Coronary artery (tissue), 2 donors: ENCODE data around the gene RETREG2.

Experiments
- DNase-seq: peaks from one replicate; pipeline ENCODE4 v3.0.0-alpha.2; 2017; ENCODE audit warnings: low spot score
- H3K27ac ChIP-seq, 2 donors: fragments of 200-600 bp; sonication (generic); one replicate each; pipeline ENCODE4 v1.5.1; 2016 to 2019
- H3K4me3 ChIP-seq: fragments of 200-600 bp; sonication (generic); 2 replicates; pipeline ENCODE4 v1.5.1; 2016; ENCODE audit warnings: mild to moderate bottlenecking, moderate library complexity
- CTCF ChIP-seq: fragments of 200-600 bp; sonication (generic); IDR thresholded peaks from one replicate; pipeline ENCODE4 v1.5.1; 2019; ENCODE audit warnings: antibody characterized with exemption

Gene RETREG2

GRCh38 chr2:219179601-219180465 lies 1.8 kb downstream of the RETREG2 start:
- peak overlapping the region; percentile 95 for H3K4me3 ChIP-seq
- TF ChIP-seq CTCF: no peak

GRCh38 chr2:219180961-219181360 lies 2.9 kb downstream of the RETREG2 start:
- Histone ChIP-seq H3K27ac (no peak overlapping the region), H3K4me3 (no peak overlapping the region)
- DNase-seq: no peak
- no peak for TF ChIP-seq CTCF

More at GRCh38 chr2:219179601-219180465, 1.8 kb downstream of the RETREG2 start:
- H3K27ac ChIP-seq: no peak overlapping the region
- DNase-seq: no peak

- Histone ChIP-seq H3K27ac (no peak overlapping the region), H3K4me3 (no peak overlapping the region)
- TF ChIP-seq CTCF: no peak
- DNase-seq: no peak
Observed at GRCh38 chr2:219181531-219181930, 3.5 kb downstream of the RETREG2 start.

- no peak overlapping the region for H3K27ac ChIP-seq
- no peak overlapping the region for H3K4me3 ChIP-seq
- no peak for DNase-seq
- TF ChIP-seq CTCF: no peak
Observed at GRCh38 chr2:219182331-219183150, 4.5 kb downstream of the RETREG2 start.

GRCh38 chr2:219183151-219183772 lies 5.2 kb downstream of the RETREG2 start:
- TF ChIP-seq CTCF: no peak
- Histone ChIP-seq H3K27ac (no peak overlapping the region), H3K4me3 (no peak overlapping the region)
- no peak for DNase-seq

- no peak for TF ChIP-seq CTCF
- Histone ChIP-seq H3K4me3 (no peak overlapping the region), H3K27ac (no peak overlapping the region)
- DNase-seq: no peak
Observed at GRCh38 chr2:219184121-219184520, 6.0 kb downstream of the RETREG2 start.
